ENCODE data around the gene OR2G6.

Gene OR2G6

GRCh38 chr1:248576260-248576980 is 68.5 kb downstream of the OR2G6 start:
- no peak for DNase-seq
